SK-N-MC (cell line): ENCODE data around the gene ZNF264.

Experiments used
- DNase-seq: peaks from one replicate; pipeline ENCODE4 v3.0.0-alpha.2; 2011; ENCODE audit warnings: low read depth, low spot score
- H3K27ac ChIP-seq: fragments of 200-600 bp; sonication (generic); 2 replicates; pipeline ENCODE4 v1.5.1; 2016; ENCODE audit warnings: mixed run types
- H3K36me3 ChIP-seq: fragments of 200-600 bp; sonication (generic); 2 replicates; pipeline ENCODE4 v1.6.1; 2017; ENCODE audit warnings: antibody characterized with exemption, low read length, mixed read lengths; ENCODE audit not compliant: insufficient read depth
- H3K4me3 ChIP-seq: fragments of 200-600 bp; sonication (generic); 2 replicates; pipeline ENCODE4 v1.5.1; 2016
- H3K9ac ChIP-seq: fragments of 200-600 bp; sonication (generic); 2 replicates; pipeline ENCODE4 v1.8.0; 2017; ENCODE audit warnings: mixed run types, mixed read lengths; ENCODE audit not compliant: insufficient read length
- H3K9me3 ChIP-seq: fragments of 200-600 bp; sonication (generic); 2 replicates; pipeline ENCODE4 v1.6.1; 2017; ENCODE audit warnings: low read depth, mild to moderate bottlenecking, antibody characterized with exemption, low read length, moderate library complexity, mixed read lengths
- EZH2 ChIP-seq: fragments of 200-600 bp; sonication (generic); IDR thresholded peaks from one replicate; pipeline ENCODE4 v1.6.1; 2017; ENCODE audit warnings: antibody characterized with exemption
- FOXP2 ChIP-seq: optimal IDR thresholded peaks from 2 replicates; pipeline ENCODE3; 2011; ENCODE audit warnings: mild to moderate bottlenecking, moderate library complexity; ENCODE audit not compliant: insufficient read depth; ENCODE audit errors: extremely low read length, control extremely low read depth
- POLR2AphosphoS5 ChIP-seq: IDR thresholded peaks from 2 replicates; pipeline ENCODE4 v1.6.1; 2012; ENCODE audit warnings: mild to moderate bottlenecking, low read depth, low read length, borderline replicate concordance

Gene ZNF264

GRCh38 chr19:57191141-57192076, at the start of gene ZNF264:
TSS of gene ZNF264 (plus strand) at chr19:57191500. CDS start at chr19:57191914, 414 bp downstream.
- H3K27ac ChIP-seq = peak within 1 kb of the TSS; percentile 77
- H3K9ac ChIP-seq = peak within 1 kb of the TSS; percentile 91
- peak; percentile 87 for TF ChIP-seq POLR2AphosphoS5
- no peak for TF ChIP-seq EZH2
- peak within 1 kb of the TSS; percentile 96 for H3K4me3 ChIP-seq
- peaks cover 40% of the 10 kb centered on the region for H3K36me3 ChIP-seq
- peaks cover 6% of the 10 kb centered on the region; the same call in 1 of the 2 replicates for H3K9me3 ChIP-seq
- DNase-seq = peak; percentile 35

- Histone ChIP-seq H3K27ac (no peak overlapping the region), H3K9me3 (no peaks in the 10 kb centered on the region), H3K9ac (no peak overlapping the region), H3K36me3 (no peaks in the 10 kb centered on the region), H3K4me3 (no peak overlapping the region)
- TF ChIP-seq POLR2AphosphoS5 = no peak
- DNase-seq = no peak
These were observed 49.6 kb upstream of the ZNF264 start for GRCh38 chr19:57141699-57142098.

GRCh38 chr19:57152921-57153320, 38.4 kb upstream of the ZNF264 start:
- Histone ChIP-seq H3K9me3 (no peaks in the 10 kb centered on the region), H3K9ac (no peak overlapping the region), H3K4me3 (no peak overlapping the region), H3K36me3 (no peaks in the 10 kb centered on the region), H3K27ac (no peak overlapping the region)
- TF ChIP-seq POLR2AphosphoS5 = no peak
- no peak for TF ChIP-seq EZH2
- TF ChIP-seq FOXP2 = no peak
- DNase-seq = no peak

GRCh38 chr19:57161985-57162539, 29.2 kb upstream of the ZNF264 start:
- DNase-seq = no peak
- no peak for TF ChIP-seq POLR2AphosphoS5
- no peak for TF ChIP-seq EZH2
- no peak for TF ChIP-seq FOXP2
- H3K4me3 ChIP-seq = no peak overlapping the region
- H3K9me3 ChIP-seq = no peaks in the 10 kb centered on the region
- no peak overlapping the region for H3K27ac ChIP-seq
- no peaks in the 10 kb centered on the region for H3K36me3 ChIP-seq
- H3K9ac ChIP-seq = no peak overlapping the region

GRCh38 chr19:57165846-57166245, 25.5 kb upstream of the ZNF264 start:
- DNase-seq = no peak
- no peak overlapping the region for H3K4me3 ChIP-seq
- H3K9me3 ChIP-seq = no peaks in the 10 kb centered on the region
- H3K9ac ChIP-seq = no peak overlapping the region
- H3K27ac ChIP-seq = no peak overlapping the region
- TF ChIP-seq EZH2 (no peak), POLR2AphosphoS5 (no peak), FOXP2 (no peak)
- no peaks in the 10 kb centered on the region for H3K36me3 ChIP-seq

GRCh38 chr19:57167385-57167784, 23.9 kb upstream of the ZNF264 start, which contains the start of gene DUXA:
TSS of gene DUXA (minus strand) at chr19:57167485. CDS start at chr19:57167443, 42 bp downstream.
- Histone ChIP-seq H3K9ac (no peak within 1 kb of the TSS), H3K9me3 (no peaks in the 10 kb centered on the region), H3K4me3 (no peak within 1 kb of the TSS), H3K27ac (no peak within 1 kb of the TSS), H3K36me3 (no peaks in the 10 kb centered on the region)
- no peak for DNase-seq
- no peak for TF ChIP-seq EZH2
- no peak for TF ChIP-seq FOXP2
- no peak for TF ChIP-seq POLR2AphosphoS5

- no peak overlapping the region for H3K27ac ChIP-seq
- DNase-seq = no peak
- no peaks in the 10 kb centered on the region for H3K36me3 ChIP-seq
- no peak for TF ChIP-seq EZH2
- no peak for TF ChIP-seq FOXP2
- no peak for TF ChIP-seq POLR2AphosphoS5
- H3K4me3 ChIP-seq = peak overlapping the region; percentile 58
- H3K9ac ChIP-seq = no peak overlapping the region
- no peaks in the 10 kb centered on the region for H3K9me3 ChIP-seq
These were observed 19.7 kb upstream of the ZNF264 start for GRCh38 chr19:57171551-57172081.

GRCh38 chr19:57190301-57190700, 999 bp upstream of the ZNF264 start:
- Histone ChIP-seq H3K4me3 (no peak overlapping the region; the same call in 1 of the 2 replicates), H3K36me3 (peaks cover 29% of the 10 kb centered on the region), H3K9ac (no peak overlapping the region), H3K9me3 (peaks cover 6% of the 10 kb centered on the region; the same call in 1 of the 2 replicates), H3K27ac (no peak overlapping the region)
- DNase-seq = no peak
- TF ChIP-seq FOXP2 = no peak
- TF ChIP-seq POLR2AphosphoS5 = no peak
- no peak for TF ChIP-seq EZH2
